K562 (cell line): ENCODE results near the gene MYO1D. TPM values are rescaled to one million over a fixed set of nuclear protein-coding genes. Genes with fewer than 3 reads are reported as not detected.

Experiments used
- ATAC-seq: fragments of 200-7000 bp; cut with Tn5 transposase; 3 replicates; pipeline ENCODE4 v1.9.1; 2020; ENCODE audit warnings: moderate library complexity
- BruUV-seq: library from RNA; stranded (reverse); fragments of 400-500 nt; replicated peaks from 2 replicates; lab custom pipeline; 2021; lab: Mats Ljungman, UMichigan
- CTCF ChIA-PET: fragments of 300-600 bp; formaldehyde crosslinking; extraction: SDS; loops from one replicate; lab custom pipeline; 2021; ENCODE audit warnings: low intra/inter-chr PET ratio; lab: Yijun Ruan, JAX
- POLR2A ChIA-PET: fragments of 300-600, 350-650 bp; sonication (Branson Sonifier 250); formaldehyde crosslinking; extraction: SDS; loops from one replicate; lab custom pipeline; 2021; ENCODE audit warnings: antibody characterized with exemption, inconsistent platforms; lab: Yijun Ruan, JAX
- DNase-seq, 4 experiments: peaks; one replicate each; pipeline versions ENCODE4 v3.0.0 to v3.0.0-alpha.2; 2011 to 2018; ENCODE audit warnings: low spot score in 3 of 4, mixed read lengths in 3 of 4; ENCODE audit errors: extremely low read depth in 1 of 4
- FAIRE-seq: peaks from 2 replicates; lab custom pipeline; 2011; peaks lifted over from hg19 to GRCh38; lab: Jason Lieb, UNC
- H2AFZ ChIP-seq: 2 replicates; pipeline ENCODE4 v1.6.0; 2011; ENCODE audit warnings: low read depth, low read length, control low read depth, inconsistent platforms
- H3K27ac ChIP-seq: fragments of 200-600 bp; 3 replicates; pipeline ENCODE4 v1.8.0; 2011; ENCODE audit warnings: low read depth, mild to moderate bottlenecking, control low read depth, inconsistent platforms, low read length, moderate library complexity, mixed read lengths; ENCODE audit errors: extremely low read depth
- H3K27me3 ChIP-seq, 2 experiments: fragments of 300-600 bp in 1 of 2; 2 replicates in 1 of 2; 3 replicates in 1 of 2; pipeline versions ENCODE4 v1.6.0 to v1.8.0; 2011; ENCODE audit warnings: inconsistent platforms in 2 of 2, low read length in 2 of 2, mild to moderate bottlenecking in 1 of 2, mixed read lengths in 1 of 2, moderate library complexity in 1 of 2; ENCODE audit not compliant: control insufficient read depth in 2 of 2, insufficient read depth in 2 of 2
- H3K36me3 ChIP-seq: fragments of 300-600 bp; 3 replicates; pipeline ENCODE4 v1.8.0; 2011; ENCODE audit warnings: mild to moderate bottlenecking, low read length, inconsistent platforms; ENCODE audit not compliant: control insufficient read depth, insufficient read depth
- H3K4me1 ChIP-seq, 2 experiments: fragments of 200-600 bp in 1 of 2; replicated peaks in 1 of 2; 2 replicates in 1 of 2; 3 replicates in 1 of 2; pipeline versions ENCODE4 v1.5.1 to v1.8.0; 2011; ENCODE audit warnings: inconsistent platforms in 2 of 2, low read length in 2 of 2, mild to moderate bottlenecking in 1 of 2, mixed read lengths in 1 of 2, moderate library complexity in 1 of 2; ENCODE audit not compliant: control insufficient read depth in 2 of 2, insufficient read depth in 2 of 2
- H3K4me2 ChIP-seq: 2 replicates; pipeline ENCODE4 v1.6.1; 2011; ENCODE audit warnings: low read length, control low read depth, inconsistent platforms, mixed read lengths; ENCODE audit not compliant: insufficient read depth
- H3K4me3 ChIP-seq: fragments of 200-600 bp; sonication (generic), shearing (Covaris generic); 2 replicates; pipeline ENCODE4 v1.5.1; 2016; ENCODE audit warnings: control low read depth, inconsistent platforms
- H3K79me2 ChIP-seq: fragments of 200-600 bp; 3 replicates; pipeline ENCODE4 v1.8.0; 2011; ENCODE audit warnings: low read length, inconsistent platforms; ENCODE audit not compliant: control insufficient read depth, insufficient read depth
- H3K9ac ChIP-seq, 2 experiments: 2 replicates each; pipeline versions ENCODE4 v1.6.0 to v1.6.1; 2011; ENCODE audit warnings: low read depth in 2 of 2, low read length in 2 of 2, control low read depth in 1 of 2, inconsistent platforms in 1 of 2, mild to moderate bottlenecking in 1 of 2, mixed read lengths in 1 of 2; ENCODE audit not compliant: insufficient read depth in 1 of 2
- H3K9me1 ChIP-seq: one replicate; pipeline ENCODE4 v1.6.0; 2011; ENCODE audit warnings: inconsistent platforms, mild to moderate bottlenecking, low read length, moderate library complexity; ENCODE audit not compliant: control insufficient read depth, insufficient read depth
- H3K9me3 ChIP-seq: replicated peaks from 2 replicates; pipeline ENCODE4 v1.5.1; 2011; ENCODE audit warnings: low read depth, low read length, inconsistent platforms; ENCODE audit not compliant: control insufficient read depth, insufficient read depth
- H4K20me1 ChIP-seq: replicated peaks from 2 replicates; pipeline ENCODE4 v1.6.1; 2011; ENCODE audit warnings: low read length, inconsistent platforms, mixed read lengths; ENCODE audit not compliant: control insufficient read depth, insufficient read depth
- HDAC6 ChIP-seq: IDR thresholded peaks from 2 replicates; pipeline ENCODE4 v1.6.1; 2012; ENCODE audit warnings: low read depth, mild to moderate bottlenecking, control low read depth, inconsistent platforms, low read length, moderate library complexity
- NR2C2 ChIP-seq, 2 experiments: fragments of 200-800 bp in 1 of 2; sonication (Bioruptor generic) in 1 of 2; sonication (generic) in 1 of 2; formaldehyde crosslinking in 1 of 2; IDR thresholded peaks; 2 replicates each; pipeline versions ENCODE4 v1.6.1 to v1.8.0; 2016 to 2022; ENCODE audit warnings: mild to moderate bottlenecking in 1 of 2, missing compliant biosample characterization in 1 of 2, missing genetic modification characterization in 1 of 2, missing genetic modification reagents in 1 of 2
- SIX5 ChIP-seq, 2 experiments: IDR thresholded peaks; 2 replicates each; pipeline ENCODE4 v1.6.1; 2011; ENCODE audit warnings: low read length in 2 of 2, borderline replicate concordance in 1 of 2, low read depth in 1 of 2, mild to moderate bottlenecking in 1 of 2, moderate library complexity in 1 of 2; ENCODE audit not compliant: insufficient read depth in 1 of 2
- SREBF1 ChIP-seq: fragments of 150-350 bp; IDR thresholded peaks from 2 replicates; pipeline ENCODE4 v1.6.1; 2014; ENCODE audit warnings: antibody characterized with exemption, low read depth, low read length, borderline replicate concordance
- SRSF3 ChIP-seq: fragments of 200-400 bp; formaldehyde crosslinking; IDR thresholded peaks from 2 replicates; pipeline ENCODE4 v1.6.1; 2016; ENCODE audit warnings: mild to moderate bottlenecking, low read length, moderate library complexity; ENCODE audit not compliant: insufficient read depth
- ZFP1 ChIP-seq: fragments of 450-650 bp; formaldehyde crosslinking; IDR thresholded peaks from 2 replicates; pipeline ENCODE4 v1.4.0; 2020; ENCODE audit warnings: mild to moderate bottlenecking, mixed read lengths
- ZNF134 ChIP-seq: fragments of 250-450 bp; sonication (Bioruptor Pico); conservative IDR thresholded peaks from 2 replicates; pipeline ENCODE4 v1.4.0; 2020
- ZNF217 ChIP-seq: sonication (generic); formaldehyde crosslinking; IDR thresholded peaks from 2 replicates; pipeline ENCODE4 v1.8.0; 2022; ENCODE audit warnings: mild to moderate bottlenecking, missing genetic modification reagents
- ZNF41 ChIP-seq: fragments of 250-450 bp; sonication (Bioruptor Pico); conservative IDR thresholded peaks from 2 replicates; pipeline ENCODE4 v1.4.0; 2020; ENCODE audit warnings: mild to moderate bottlenecking
- ZNF77 ChIP-seq: fragments of 250-450 bp; sonication (Bioruptor Pico); IDR thresholded peaks from 2 replicates; pipeline ENCODE4 v1.5.0; 2020
- WGBS: fragments of 100-300 bp; shearing (Covaris generic); methylation state at CpG from one replicate; pipeline ENCODE4 v1.1.6; 2016; ENCODE audit warnings: low coverage, mixed read lengths; ENCODE audit not compliant: insufficient coverage; ENCODE audit errors: missing lambda C conversion rate; 5-methylcytosine and 5-hydroxymethylcytosine counted together
- in situ Hi-C: fragments of 300-500 bp; cut with MboI; formaldehyde crosslinking; loops from 4 replicates; pipeline ENCODE4 v1.15.0; 2018; ENCODE audit warnings: inconsistent platforms, mixed read lengths
- intact Hi-C: fragments of 100-400 bp; cut with micrococcal nuclease; formaldehyde crosslinking; loops from 2 replicates; pipeline ENCODE4 v1.14.2; 2022
- polyA plus RNA-seq, 8 experiments: library from polyadenylated mRNA; depleted of rRNA in 4 of 8; stranded (reverse) in 5 of 8; unstranded in 3 of 8; fragments of >200 nt; fragmentation: Nextera tagmentation in 2 of 8; fragmentation: Illumina TruSeq in 1 of 8; extraction: Ambion mirVana in 2 of 8; extraction: Trizol in 1 of 8; gene quantifications; 2 replicates each; pipeline versions ENCODE4 v1.2.1 to v1.2.3, GENCODE V29; 2011 to 2014; ENCODE audit warnings: inconsistent platforms in 1 of 8, missing spikeins in 1 of 8
- total RNA-seq, 7 experiments: library from RNA; depleted of rRNA in 6 of 7; stranded (reverse); fragments of >200 nt in 6 of 7; fragmentation: Illumina TruSeq in 2 of 7; extraction: Trizol in 2 of 7; gene quantifications; 2 replicates each; pipeline versions ENCODE4 v1.2.1 to v1.2.3, GENCODE V29; 2011 to 2021; ENCODE audit warnings: low replicate concordance in 1 of 7
- TF ChIP-seq, protein P1 (sequence below): fragments of 250-450 bp; sonication (Bioruptor Pico); IDR thresholded peaks from 2 replicates; pipeline ENCODE4 v1.4.0; 2020; ENCODE audit warnings: mild to moderate bottlenecking, moderate library complexity
- TF ChIP-seq, protein P2 (sequence below): sonication (generic); formaldehyde crosslinking; IDR thresholded peaks from 2 replicates; pipeline ENCODE4 v1.8.1; 2023; ENCODE audit warnings: mild to moderate bottlenecking, missing genetic modification reagents
- TF ChIP-seq, protein P3 (sequence below): sonication (generic); formaldehyde crosslinking; IDR thresholded peaks from 2 replicates; pipeline ENCODE4 v1.8.0; 2023; ENCODE audit warnings: missing genetic modification reagents, mild to moderate bottlenecking, borderline replicate concordance

Gene MYO1D
- total and polyA plus RNA-seq, 9 of the 15 experiments (the other 6 are each of a cell fraction or from before 2014, with no cell fraction given): 2.1 to 71.2 (median 45.4) TPM

DNA sequence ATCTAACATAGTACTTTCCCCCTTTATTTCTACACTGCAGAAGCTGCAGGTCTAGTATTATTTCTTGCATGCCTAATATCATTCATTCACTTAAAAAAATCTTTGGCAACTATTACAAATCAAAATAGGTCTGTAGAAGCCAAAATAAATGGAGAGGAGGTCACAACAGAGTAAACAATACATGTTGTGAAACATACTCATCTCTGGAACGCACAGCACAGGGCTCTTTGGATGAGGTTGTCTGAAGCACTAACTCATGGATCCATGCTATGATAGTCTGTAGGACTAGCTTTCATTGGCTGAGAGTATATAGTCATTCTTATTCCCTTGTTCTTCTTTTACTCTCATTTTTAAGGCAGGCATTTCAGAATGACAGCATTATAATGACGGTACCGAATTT, 21.3 kb downstream of the MYO1D start:
- H3K4me1 ChIP-seq: peaks cover 3 to 19% of the 10 kb centered on the region in 2 experiments; a peak in 4 of 5 replicates
- no peak overlapping the region for H3K4me2 ChIP-seq
- ChIA-PET POLR2A (interaction anchor here (1.4 kb wide), 1 partner anchor 20 kb away, joined by 4 read pairs; no protein-coding TSS in a partner anchor), CTCF (no interaction called here)
- intact Hi-C loops: no loop called here
- no peaks in the 10 kb centered on the region; the same call in 2 of the 3 replicates for H3K36me3 ChIP-seq
- ATAC-seq: no peak
- H3K9ac ChIP-seq: no peak overlapping the region
- no peaks in the 10 kb centered on the region for H3K9me3 ChIP-seq
- WGBS: 83% methylated on average over 3 of the region's 3 CpGs
- in situ Hi-C loops: no loop called here
- peaks cover 12% of the 10 kb centered on the region; the same call in 1 of the 2 replicates for H4K20me1 ChIP-seq
- no peak for DNase-seq
- peaks cover 77% of the 10 kb centered on the region for H3K79me2 ChIP-seq
- no peak overlapping the region for H3K4me3 ChIP-seq
- H3K27me3 ChIP-seq: no peaks in the 10 kb centered on the region
- BruUV-seq: no TSS peak
- no peak overlapping the region for H2AFZ ChIP-seq
- H3K9me1 ChIP-seq: peaks cover 5% of the 10 kb centered on the region
- H3K27ac ChIP-seq: no peak overlapping the region
- no peak for FAIRE-seq
- TF ChIP-seq, protein P1, sequence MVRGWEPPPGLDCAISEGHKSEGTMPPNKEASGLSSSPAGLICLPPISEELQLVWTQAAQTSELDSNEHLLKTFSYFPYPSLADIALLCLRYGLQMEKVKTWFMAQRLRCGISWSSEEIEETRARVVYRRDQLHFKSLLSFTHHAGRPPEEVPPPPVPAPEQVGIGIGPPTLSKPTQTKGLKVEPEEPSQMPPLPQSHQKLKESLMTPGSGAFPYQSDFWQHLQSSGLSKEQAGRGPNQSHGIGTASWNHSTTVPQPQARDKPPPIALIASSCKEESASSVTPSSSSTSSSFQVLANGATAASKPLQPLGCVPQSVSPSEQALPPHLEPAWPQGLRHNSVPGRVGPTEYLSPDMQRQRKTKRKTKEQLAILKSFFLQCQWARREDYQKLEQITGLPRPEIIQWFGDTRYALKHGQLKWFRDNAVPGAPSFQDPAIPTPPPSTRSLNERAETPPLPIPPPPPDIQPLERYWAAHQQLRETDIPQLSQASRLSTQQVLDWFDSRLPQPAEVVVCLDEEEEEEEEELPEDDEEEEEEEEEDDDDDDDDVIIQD (CRISPR knock-in tag): no peak
- TF ChIP-seq ZNF217 (CRISPR knock-in tag) (no peak), ZFP1 (CRISPR knock-in tag) (no peak), HDAC6 (no peak), SREBF1 (no peak), SIX5 (IDR thresholded peaks at IDR 0.05; ENCODE audit: borderline replicate concordance in 1 of 2, insufficient read depth in 1 of 2, low read depth in 1 of 2, low read length in 2 of 2) (no peak), ZNF77 (no peak), ZNF41 (CRISPR knock-in tag) (no peak), SRSF3 (no peak), ZNF134 (no peak), NR2C2 (CRISPR knock-in tag; IDR thresholded peaks at IDR 0.05) (no peak), NR2C2 (tag; IDR thresholded peaks at IDR 0.05) (no peak)
- TF ChIP-seq, protein P2, sequence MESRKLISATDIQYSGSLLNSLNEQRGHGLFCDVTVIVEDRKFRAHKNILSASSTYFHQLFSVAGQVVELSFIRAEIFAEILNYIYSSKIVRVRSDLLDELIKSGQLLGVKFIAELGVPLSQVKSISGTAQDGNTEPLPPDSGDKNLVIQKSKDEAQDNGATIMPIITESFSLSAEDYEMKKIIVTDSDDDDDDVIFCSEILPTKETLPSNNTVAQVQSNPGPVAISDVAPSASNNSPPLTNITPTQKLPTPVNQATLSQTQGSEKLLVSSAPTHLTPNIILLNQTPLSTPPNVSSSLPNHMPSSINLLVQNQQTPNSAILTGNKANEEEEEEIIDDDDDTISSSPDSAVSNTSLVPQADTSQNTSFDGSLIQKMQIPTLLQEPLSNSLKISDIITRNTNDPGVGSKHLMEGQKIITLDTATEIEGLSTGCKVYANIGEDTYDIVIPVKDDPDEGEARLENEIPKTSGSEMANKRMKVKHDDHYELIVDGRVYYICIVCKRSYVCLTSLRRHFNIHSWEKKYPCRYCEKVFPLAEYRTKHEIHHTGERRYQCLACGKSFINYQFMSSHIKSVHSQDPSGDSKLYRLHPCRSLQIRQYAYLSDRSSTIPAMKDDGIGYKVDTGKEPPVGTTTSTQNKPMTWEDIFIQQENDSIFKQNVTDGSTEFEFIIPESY (CRISPR knock-in tag): no peak
- TF ChIP-seq, protein P3, sequence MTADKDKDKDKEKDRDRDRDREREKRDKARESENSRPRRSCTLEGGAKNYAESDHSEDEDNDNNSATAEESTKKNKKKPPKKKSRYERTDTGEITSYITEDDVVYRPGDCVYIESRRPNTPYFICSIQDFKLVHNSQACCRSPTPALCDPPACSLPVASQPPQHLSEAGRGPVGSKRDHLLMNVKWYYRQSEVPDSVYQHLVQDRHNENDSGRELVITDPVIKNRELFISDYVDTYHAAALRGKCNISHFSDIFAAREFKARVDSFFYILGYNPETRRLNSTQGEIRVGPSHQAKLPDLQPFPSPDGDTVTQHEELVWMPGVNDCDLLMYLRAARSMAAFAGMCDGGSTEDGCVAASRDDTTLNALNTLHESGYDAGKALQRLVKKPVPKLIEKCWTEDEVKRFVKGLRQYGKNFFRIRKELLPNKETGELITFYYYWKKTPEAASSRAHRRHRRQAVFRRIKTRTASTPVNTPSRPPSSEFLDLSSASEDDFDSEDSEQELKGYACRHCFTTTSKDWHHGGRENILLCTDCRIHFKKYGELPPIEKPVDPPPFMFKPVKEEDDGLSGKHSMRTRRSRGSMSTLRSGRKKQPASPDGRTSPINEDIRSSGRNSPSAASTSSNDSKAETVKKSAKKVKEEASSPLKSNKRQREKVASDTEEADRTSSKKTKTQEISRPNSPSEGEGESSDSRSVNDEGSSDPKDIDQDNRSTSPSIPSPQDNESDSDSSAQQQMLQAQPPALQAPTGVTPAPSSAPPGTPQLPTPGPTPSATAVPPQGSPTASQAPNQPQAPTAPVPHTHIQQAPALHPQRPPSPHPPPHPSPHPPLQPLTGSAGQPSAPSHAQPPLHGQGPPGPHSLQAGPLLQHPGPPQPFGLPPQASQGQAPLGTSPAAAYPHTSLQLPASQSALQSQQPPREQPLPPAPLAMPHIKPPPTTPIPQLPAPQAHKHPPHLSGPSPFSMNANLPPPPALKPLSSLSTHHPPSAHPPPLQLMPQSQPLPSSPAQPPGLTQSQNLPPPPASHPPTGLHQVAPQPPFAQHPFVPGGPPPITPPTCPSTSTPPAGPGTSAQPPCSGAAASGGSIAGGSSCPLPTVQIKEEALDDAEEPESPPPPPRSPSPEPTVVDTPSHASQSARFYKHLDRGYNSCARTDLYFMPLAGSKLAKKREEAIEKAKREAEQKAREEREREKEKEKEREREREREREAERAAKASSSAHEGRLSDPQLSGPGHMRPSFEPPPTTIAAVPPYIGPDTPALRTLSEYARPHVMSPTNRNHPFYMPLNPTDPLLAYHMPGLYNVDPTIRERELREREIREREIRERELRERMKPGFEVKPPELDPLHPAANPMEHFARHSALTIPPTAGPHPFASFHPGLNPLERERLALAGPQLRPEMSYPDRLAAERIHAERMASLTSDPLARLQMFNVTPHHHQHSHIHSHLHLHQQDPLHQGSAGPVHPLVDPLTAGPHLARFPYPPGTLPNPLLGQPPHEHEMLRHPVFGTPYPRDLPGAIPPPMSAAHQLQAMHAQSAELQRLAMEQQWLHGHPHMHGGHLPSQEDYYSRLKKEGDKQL (CRISPR knock-in tag): no peak
